GM19452 (cell line): ENCODE results near the gene MED13L.

Experiments used
- ATAC-seq: cut with Tn5 transposase; IDR thresholded peaks from one replicate; pipeline ENCODE4 v1.9.1; 2021; ENCODE audit not compliant: unreplicated experiment

Gene MED13L

GRCh38 chr12:115956236-115956635 lies 321.3 kb downstream of the MED13L start:
- ATAC-seq = no peak

GRCh38 chr12:115953450-115953849 lies 324.0 kb downstream of the MED13L start:
- no peak for ATAC-seq

GRCh38 chr12:115953031-115953430 lies 324.5 kb downstream of the MED13L start:
- ATAC-seq = no peak

- no peak for ATAC-seq
Measured at GRCh38 chr12:115950959-115951358, 326.5 kb downstream of the MED13L start.

GRCh38 chr12:115949675-115950074 lies 327.8 kb downstream of the MED13L start:
- no peak for ATAC-seq

GRCh38 chr12:115947696-115948062 lies 329.8 kb downstream of the MED13L start:
- no peak for ATAC-seq

- no peak for ATAC-seq
Measured at GRCh38 chr12:115946867-115947695, 330.4 kb downstream of the MED13L start.

- ATAC-seq = no peak
Measured at GRCh38 chr12:115946092-115946491, 331.4 kb downstream of the MED13L start.

- ATAC-seq = no peak
Measured at GRCh38 chr12:115945491-115945885, 332.0 kb downstream of the MED13L start.

GRCh38 chr12:115944837-115945490 lies 332.5 kb downstream of the MED13L start:
- no peak for ATAC-seq

- no peak for ATAC-seq
Measured at GRCh38 chr12:115944392-115944742, 333.1 kb downstream of the MED13L start.

- ATAC-seq = no peak
Measured at GRCh38 chr12:115943630-115944391, 333.7 kb downstream of the MED13L start.

- no peak for ATAC-seq
Measured at GRCh38 chr12:115943310-115943629, 334.2 kb downstream of the MED13L start.

- no peak for ATAC-seq
Measured at GRCh38 chr12:115942346-115942745, 335.1 kb downstream of the MED13L start.

GRCh38 chr12:115941362-115941761 lies 336.1 kb downstream of the MED13L start:
- ATAC-seq = no peak

- ATAC-seq = no peak
Measured at GRCh38 chr12:115938794-115939377, 338.6 kb downstream of the MED13L start.

GRCh38 chr12:115936997-115937916 lies 340.2 kb downstream of the MED13L start:
- no peak for ATAC-seq

GRCh38 chr12:115934877-115935276 lies 342.6 kb downstream of the MED13L start:
- ATAC-seq = no peak

GRCh38 chr12:115934046-115934445 lies 343.4 kb downstream of the MED13L start:
- no peak for ATAC-seq

- no peak for ATAC-seq
Measured at GRCh38 chr12:115932066-115932465, 345.4 kb downstream of the MED13L start.

- no peak for ATAC-seq
Measured at GRCh38 chr12:115930336-115930735, 347.2 kb downstream of the MED13L start.
